Activated B cell treated with CpG ODN at 0.5 μM for 24 hours (primary cell): Measurements from ENCODE around the gene HJURP. TPM values are rescaled to one million over a fixed set of nuclear protein-coding genes. Genes with fewer than 3 reads are reported as not detected.
"Not testable (repeated sequence)": the region's sequence is repeated elsewhere in the genome, so short reads cannot be mapped to it uniquely, and the experiment has no call there.

ENCODE experiments used
- ATAC-seq: fragments of 200-7000 bp; cut with Tn5 transposase; one replicate; pipeline ENCODE4 v1.10.0; 2021; ENCODE audit warnings: low read depth, mild to moderate bottlenecking, moderate library complexity
- CTCF ChIA-PET: fragments of 350-600 bp; sonication (Branson Sonifier 250); formaldehyde crosslinking; loops from one replicate; lab custom pipeline; 2021; ENCODE audit warnings: antibody characterized with exemption; lab: Charles Lee
- POLR2A ChIA-PET: fragments of 350-600 bp; sonication (Branson Sonifier 250); formaldehyde crosslinking; loops from one replicate; lab custom pipeline; 2021; ENCODE audit warnings: antibody characterized with exemption; lab: Charles Lee
- DNase-seq: peaks from one replicate; pipeline ENCODE4 v3.0.0; 2022
- H3K27ac Mint-ChIP-seq: one replicate; pipeline ENCODE4 v1.8.0; 2020; ENCODE audit warnings: mixed read lengths
- H3K27me3 Mint-ChIP-seq: one replicate; pipeline ENCODE4 v1.8.0; 2021; ENCODE audit warnings: mixed read lengths
- H3K36me3 Mint-ChIP-seq: one replicate; pipeline ENCODE4 v1.8.0; 2021; ENCODE audit warnings: low read depth, mixed read lengths
- H3K4me1 Mint-ChIP-seq: one replicate; pipeline ENCODE4 v1.8.0; 2021; ENCODE audit warnings: mixed read lengths
- H3K4me3 Mint-ChIP-seq: one replicate; pipeline ENCODE4 v1.8.0; 2020; ENCODE audit warnings: mild to moderate bottlenecking, mixed read lengths
- H3K9me3 Mint-ChIP-seq: one replicate; pipeline ENCODE4 v1.8.0; 2020; ENCODE audit warnings: mixed read lengths
- intact Hi-C: fragments of 100-400 bp; cut with micrococcal nuclease; formaldehyde crosslinking; loops from one replicate; pipeline ENCODE4 v1.15.1; 2024
- total RNA-seq: library from RNA; stranded (reverse); gene quantifications from 2 replicates; pipeline ENCODE4 v1.2.3, GENCODE V29; 2022
- TF ChIP-seq, protein P1 (sequence below): fragments of 200-600 bp; IDR thresholded peaks from one replicate; pipeline ENCODE4 v1.8.0; 2022; ENCODE audit warnings: antibody characterized with exemption, mild to moderate bottlenecking

HJURP gene, protein sequence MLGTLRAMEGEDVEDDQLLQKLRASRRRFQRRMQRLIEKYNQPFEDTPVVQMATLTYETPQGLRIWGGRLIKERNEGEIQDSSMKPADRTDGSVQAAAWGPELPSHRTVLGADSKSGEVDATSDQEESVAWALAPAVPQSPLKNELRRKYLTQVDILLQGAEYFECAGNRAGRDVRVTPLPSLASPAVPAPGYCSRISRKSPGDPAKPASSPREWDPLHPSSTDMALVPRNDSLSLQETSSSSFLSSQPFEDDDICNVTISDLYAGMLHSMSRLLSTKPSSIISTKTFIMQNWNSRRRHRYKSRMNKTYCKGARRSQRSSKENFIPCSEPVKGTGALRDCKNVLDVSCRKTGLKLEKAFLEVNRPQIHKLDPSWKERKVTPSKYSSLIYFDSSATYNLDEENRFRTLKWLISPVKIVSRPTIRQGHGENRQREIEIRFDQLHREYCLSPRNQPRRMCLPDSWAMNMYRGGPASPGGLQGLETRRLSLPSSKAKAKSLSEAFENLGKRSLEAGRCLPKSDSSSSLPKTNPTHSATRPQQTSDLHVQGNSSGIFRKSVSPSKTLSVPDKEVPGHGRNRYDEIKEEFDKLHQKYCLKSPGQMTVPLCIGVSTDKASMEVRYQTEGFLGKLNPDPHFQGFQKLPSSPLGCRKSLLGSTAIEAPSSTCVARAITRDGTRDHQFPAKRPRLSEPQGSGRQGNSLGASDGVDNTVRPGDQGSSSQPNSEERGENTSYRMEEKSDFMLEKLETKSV
- total RNA-seq, result 1.0 and 1.5 TPM in 2 replicates

DNA sequence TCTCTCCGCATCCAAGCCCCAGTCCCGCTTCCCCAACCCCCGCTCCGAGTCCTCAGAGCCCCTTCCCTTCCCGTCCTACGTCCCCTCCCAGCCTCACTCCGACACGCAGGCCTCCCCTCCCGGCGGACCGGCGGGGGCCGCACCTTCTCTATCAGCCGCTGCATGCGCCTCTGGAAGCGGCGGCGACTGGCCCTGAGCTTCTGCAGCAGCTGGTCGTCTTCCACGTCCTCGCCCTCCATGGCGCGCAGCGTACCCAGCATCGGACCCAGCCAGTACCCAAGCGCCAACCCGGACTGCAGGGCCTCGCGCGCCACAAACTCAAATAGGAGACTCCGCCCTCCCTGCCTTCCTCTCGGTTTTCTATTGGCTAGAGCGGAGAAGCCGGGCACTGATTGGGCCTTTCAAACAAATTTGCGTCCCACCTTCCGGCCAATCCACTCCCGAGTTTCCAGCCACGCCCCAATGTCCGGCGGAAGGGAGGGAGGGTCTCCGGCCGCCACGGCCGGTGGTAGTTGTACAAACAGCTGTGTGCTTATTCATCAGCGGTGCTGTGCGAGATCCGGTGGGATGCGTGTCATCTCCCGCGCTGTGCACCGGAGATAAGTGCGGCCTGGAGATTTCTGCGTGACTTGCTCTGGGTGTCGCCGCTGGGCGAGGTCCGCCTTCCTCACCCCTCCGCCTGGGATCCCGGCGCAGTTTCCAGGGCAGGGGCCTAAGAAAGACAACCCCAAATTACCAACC lies at the start of gene HJURP:
Gene HJURP, minus strand, starts transcription at position 295 of the 741 bp plus-strand sequence. Its CDS starts 35 bp downstream, at position 260.
- peaks cover 7% of the 10 kb centered on the region for H3K27me3 Mint-ChIP-seq

DNA sequence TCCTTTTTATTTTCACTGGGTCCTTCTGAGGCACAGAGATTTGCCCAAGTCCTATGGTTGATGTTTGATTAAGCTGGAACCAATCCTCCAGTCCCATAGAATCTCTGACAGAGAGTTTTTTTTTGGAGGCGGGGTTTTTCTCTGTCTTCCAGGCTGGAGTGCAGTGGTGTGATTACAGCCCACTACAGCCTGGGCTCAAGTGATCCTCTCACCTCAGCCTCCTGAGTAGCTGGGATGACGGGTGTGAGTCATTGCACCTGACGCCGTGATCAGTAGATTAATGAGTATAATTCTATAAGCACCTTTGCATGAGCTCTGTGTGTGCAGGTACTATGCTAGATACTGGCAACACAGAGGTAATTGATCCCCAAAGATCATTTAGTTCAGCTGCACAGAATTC lies 47.5 kb upstream of the HJURP start:
- no peaks in the 10 kb centered on the region for H3K9me3 Mint-ChIP-seq
- ChIA-PET CTCF (no interaction called here), POLR2A (no interaction called here)
- no peak for DNase-seq
- H3K4me3 Mint-ChIP-seq, result no peak overlapping the region
- ATAC-seq, result no peak
- intact Hi-C loops, result no loop called here
- TF ChIP-seq, protein P1, sequence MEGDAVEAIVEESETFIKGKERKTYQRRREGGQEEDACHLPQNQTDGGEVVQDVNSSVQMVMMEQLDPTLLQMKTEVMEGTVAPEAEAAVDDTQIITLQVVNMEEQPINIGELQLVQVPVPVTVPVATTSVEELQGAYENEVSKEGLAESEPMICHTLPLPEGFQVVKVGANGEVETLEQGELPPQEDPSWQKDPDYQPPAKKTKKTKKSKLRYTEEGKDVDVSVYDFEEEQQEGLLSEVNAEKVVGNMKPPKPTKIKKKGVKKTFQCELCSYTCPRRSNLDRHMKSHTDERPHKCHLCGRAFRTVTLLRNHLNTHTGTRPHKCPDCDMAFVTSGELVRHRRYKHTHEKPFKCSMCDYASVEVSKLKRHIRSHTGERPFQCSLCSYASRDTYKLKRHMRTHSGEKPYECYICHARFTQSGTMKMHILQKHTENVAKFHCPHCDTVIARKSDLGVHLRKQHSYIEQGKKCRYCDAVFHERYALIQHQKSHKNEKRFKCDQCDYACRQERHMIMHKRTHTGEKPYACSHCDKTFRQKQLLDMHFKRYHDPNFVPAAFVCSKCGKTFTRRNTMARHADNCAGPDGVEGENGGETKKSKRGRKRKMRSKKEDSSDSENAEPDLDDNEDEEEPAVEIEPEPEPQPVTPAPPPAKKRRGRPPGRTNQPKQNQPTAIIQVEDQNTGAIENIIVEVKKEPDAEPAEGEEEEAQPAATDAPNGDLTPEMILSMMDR, result no peak
- H3K36me3 Mint-ChIP-seq, result no peaks in the 10 kb centered on the region
- no peaks in the 10 kb centered on the region for H3K4me1 Mint-ChIP-seq
- H3K27ac Mint-ChIP-seq, result no peak overlapping the region
- peaks cover 48% of the 10 kb centered on the region for H3K27me3 Mint-ChIP-seq

More for the DNA sequence above, at the start of gene HJURP:
- ChIA-PET CTCF (no interaction called here), POLR2A (no interaction called here)
- DNase-seq (peak; percentile 82), ATAC-seq (peak; percentile 99)
- no peaks in the 10 kb centered on the region for H3K9me3 Mint-ChIP-seq
- peaks cover 7% of the 10 kb centered on the region for H3K36me3 Mint-ChIP-seq
- peak within 1 kb of the TSS; percentile 97 for H3K4me3 Mint-ChIP-seq
- peaks cover 22% of the 10 kb centered on the region for H3K4me1 Mint-ChIP-seq
- intact Hi-C loops, result loop anchor here (1.0 kb wide), 2 partner anchors 14 to 646 kb away; partner anchors contain the start of gene MSL3B
- H3K27ac Mint-ChIP-seq, result peak within 1 kb of the TSS; percentile 81
- TF ChIP-seq, protein P1, result no peak

DNA sequence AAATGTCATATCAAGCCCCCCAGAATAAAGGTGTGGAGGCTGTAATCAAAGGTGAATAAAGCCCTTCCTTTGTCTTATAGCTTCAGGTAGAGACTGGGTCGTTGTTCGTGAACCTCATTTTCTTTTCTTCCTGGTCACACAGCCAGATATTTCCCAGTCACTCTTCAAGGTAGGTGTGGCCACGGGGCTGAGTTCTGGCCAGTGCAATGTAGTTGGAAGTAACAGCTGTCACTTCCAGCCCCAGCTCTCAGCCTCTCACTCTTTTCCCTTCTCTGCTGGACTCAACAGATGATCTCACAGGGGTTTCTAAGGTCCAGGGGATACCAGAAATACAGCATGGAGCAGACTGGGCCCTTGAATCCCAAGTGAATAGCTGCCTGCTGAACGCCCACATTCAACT lies 47.0 kb upstream of the HJURP start:
- DNase-seq, result no peak
- no peaks in the 10 kb centered on the region for H3K36me3 Mint-ChIP-seq
- TF ChIP-seq, protein P1, result no peak
- H3K9me3 Mint-ChIP-seq, result no peaks in the 10 kb centered on the region
- no peak for ATAC-seq
- no peak overlapping the region for H3K4me3 Mint-ChIP-seq
- H3K27ac Mint-ChIP-seq, result no peak overlapping the region
- intact Hi-C loops, result no loop called here
- POLR2A ChIA-PET, result no interaction called here
- no peaks in the 10 kb centered on the region for H3K4me1 Mint-ChIP-seq
- H3K27me3 Mint-ChIP-seq, result peaks cover 49% of the 10 kb centered on the region
- CTCF ChIA-PET, result no interaction called here

DNA sequence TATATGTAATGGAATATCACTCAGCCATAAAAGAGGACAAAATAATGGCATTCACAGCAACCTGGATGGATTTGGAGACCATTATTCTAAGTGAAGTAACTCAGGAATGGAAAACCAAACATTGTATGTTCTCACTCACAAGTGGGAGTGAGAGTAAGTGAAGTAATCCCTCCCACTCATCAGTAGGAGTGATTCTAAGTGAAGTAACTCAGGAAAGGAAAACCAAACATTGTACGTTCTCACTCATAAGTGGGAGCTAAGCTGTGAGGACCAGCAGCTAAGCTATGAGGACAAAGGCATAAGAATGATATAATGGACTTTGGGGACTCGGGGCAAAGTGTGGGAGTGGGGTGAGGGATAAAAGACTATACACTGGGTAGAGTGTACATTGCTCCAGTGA lies 41.9 kb upstream of the HJURP start:
- H3K27ac Mint-ChIP-seq, intact Hi-C loops, H3K4me1 Mint-ChIP-seq, ATAC-seq, POLR2A ChIA-PET, CTCF ChIA-PET, H3K36me3 Mint-ChIP-seq, DNase-seq, H3K4me3 Mint-ChIP-seq, H3K9me3 Mint-ChIP-seq: not testable (repeated sequence)
- H3K27me3 Mint-ChIP-seq, result peaks cover 36% of the 10 kb centered on the region

DNA sequence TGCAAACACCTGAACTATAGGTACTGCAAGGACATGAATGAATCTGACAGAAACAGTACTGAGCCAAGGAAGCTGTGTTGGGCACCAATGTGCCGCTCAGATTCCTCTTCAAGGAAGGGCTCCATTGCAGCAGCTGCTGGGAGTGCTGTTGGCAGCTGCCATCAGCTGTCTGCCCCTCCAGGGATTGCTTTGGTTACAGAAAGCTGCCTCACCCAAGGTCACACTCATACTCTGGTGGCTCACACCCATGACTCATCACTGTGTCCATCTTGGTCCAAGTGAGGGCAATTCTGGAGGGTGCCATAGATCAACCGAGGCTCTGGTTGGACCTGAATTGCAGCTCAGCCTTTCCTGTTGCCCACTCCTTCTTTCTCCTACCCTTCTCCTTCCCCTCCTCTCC lies 38.5 kb upstream of the HJURP start:
- no peaks in the 10 kb centered on the region for H3K36me3 Mint-ChIP-seq
- H3K4me3 Mint-ChIP-seq, result no peak overlapping the region
- no peaks in the 10 kb centered on the region for H3K4me1 Mint-ChIP-seq
- no peak overlapping the region for H3K27ac Mint-ChIP-seq
- ChIA-PET CTCF (no interaction called here), POLR2A (no interaction called here)
- TF ChIP-seq, protein P1, result no peak
- no peak for DNase-seq
- ATAC-seq, result no peak
- peaks cover 42% of the 10 kb centered on the region for H3K27me3 Mint-ChIP-seq
- intact Hi-C loops, result no loop called here
- H3K9me3 Mint-ChIP-seq, result no peaks in the 10 kb centered on the region
